HG03095 (cell line): ENCODE measurements around the gene ARSD.

Experiments
- ATAC-seq: cut with Tn5 transposase; IDR thresholded peaks from one replicate; pipeline ENCODE4 v1.9.1; 2021; ENCODE audit warnings: moderate library complexity; ENCODE audit not compliant: unreplicated experiment

Gene ARSD

DNA sequence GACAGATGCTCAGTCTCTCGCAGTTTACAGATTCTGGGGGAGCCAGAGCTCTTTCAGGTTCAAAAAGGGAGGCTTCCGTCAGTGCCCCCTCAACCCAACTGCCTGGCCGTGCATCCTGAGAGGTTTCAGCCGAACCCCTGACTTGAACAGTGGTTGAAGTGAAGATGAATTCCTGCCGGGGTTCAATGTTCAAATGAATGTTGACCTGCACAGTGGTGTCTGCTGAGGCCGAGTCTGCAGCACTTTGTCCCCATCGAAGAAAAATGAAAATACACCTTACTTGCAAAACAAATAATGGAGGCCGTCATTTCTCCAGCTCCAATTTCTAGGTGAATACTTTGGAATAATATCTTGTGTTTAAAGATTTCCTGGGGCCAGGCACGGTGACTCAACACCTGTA, 66.7 kb downstream of the ARSD start:
- ATAC-seq: no peak

DNA sequence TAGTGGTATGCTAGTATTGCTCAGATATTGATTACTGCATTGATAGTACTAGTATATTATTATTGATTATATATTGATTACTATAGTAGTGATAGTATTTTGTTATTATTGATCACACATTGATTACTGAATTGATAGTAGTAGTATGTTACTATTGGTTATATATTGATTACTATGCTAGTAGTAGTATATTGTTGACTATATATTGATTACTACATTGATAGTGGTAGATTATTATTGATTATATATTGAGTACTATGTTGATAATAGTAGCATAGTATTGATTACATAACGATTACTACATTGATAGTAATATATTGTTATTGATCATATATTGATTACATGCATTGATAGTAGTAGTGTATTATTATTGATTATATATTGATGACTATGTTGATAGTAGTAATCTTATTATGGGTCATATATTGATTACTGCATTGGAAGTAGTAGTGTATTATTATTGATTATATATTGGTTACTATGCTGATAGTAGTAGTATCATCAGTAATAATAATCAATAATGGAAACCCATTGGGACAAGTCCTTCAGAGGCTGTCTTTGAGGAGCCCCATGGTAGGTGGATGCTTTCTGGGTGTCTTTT, 69.8 kb downstream of the ARSD start:
- no peak for ATAC-seq

DNA sequence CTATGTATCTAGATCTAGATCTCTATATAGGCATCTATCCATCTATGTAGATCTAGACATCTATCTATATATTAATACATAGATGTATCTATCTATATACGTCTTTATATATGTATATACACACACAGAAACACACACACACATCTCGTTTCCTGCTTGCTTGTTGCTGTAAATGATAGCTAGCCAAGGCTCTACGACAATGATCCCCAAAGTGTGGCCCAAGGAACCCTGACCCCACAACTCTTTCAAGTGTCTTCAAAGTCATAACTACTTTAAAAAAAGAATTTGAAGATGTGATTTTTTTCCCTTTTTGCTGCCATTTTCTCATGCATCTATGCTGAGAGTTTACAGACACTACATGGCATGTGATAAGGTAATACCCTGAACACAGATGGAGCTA, 71.6 kb downstream of the ARSD start:
- ATAC-seq: no peak

GRCh38 chrX:2855761-2856160, 73.4 kb downstream of the ARSD start:
- ATAC-seq: no peak

DNA sequence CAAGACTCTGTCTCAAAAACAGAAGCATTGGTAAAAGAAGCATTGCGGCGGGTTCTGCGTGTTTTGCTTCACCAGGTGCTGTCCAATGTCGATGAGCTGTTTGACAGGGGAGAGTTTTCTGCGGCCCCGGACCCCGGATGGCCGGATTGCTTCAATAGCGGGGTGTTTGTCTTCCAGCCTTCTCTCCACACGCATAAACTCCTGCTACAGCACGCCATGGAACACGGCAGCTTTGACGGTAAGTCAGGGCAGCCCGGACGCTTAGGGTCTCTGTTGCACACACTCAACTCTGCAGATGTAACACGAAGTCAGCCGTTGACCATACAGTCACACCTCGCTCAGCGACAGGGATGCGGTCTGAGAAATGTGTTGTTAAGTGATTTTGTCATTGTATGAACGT, 74.2 kb downstream of the ARSD start:
- no peak for ATAC-seq
